Endothelial cell of hepatic sinusoid (primary cell): ENCODE measurements around the gene CARD11.
"Not testable (repeated sequence)": the region's sequence is repeated elsewhere in the genome, so short reads cannot be mapped to it uniquely, and the experiment has no call there.

Experiments
- in situ Hi-C: cut with HindIII; loops from 2 replicates; pipeline ENCODE4 v1.10.0; 2017; ENCODE audit warnings: low sequenced_read_pairs

Gene CARD11

GRCh38 chr7:2920480-2920879, 123.2 kb downstream of the CARD11 start:
- in situ Hi-C loops, result not testable (repeated sequence)

GRCh38 chr7:2920041-2920440, 123.6 kb downstream of the CARD11 start:
- in situ Hi-C loops, result no loop called here

DNA sequence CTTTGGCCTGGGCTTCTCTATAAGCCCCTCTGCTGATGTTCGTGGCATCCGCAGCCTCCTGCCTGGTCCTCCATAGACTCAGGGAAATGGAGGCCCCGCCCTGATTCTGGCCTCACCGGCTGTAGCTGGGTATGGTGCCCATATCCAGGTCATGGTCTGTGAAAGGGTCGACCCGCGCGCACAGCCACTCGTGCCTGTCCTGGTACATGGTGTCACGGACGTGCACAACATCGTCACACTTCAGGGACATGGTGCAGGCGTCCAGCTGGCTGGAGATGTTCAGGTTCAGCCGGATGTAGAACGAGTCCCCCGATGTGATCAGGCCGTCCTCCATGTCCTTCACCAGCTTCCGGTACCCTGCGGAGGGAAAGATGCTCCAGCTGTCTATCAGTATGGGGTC, 124.4 kb downstream of the CARD11 start:
- in situ Hi-C loops, result no loop called here

- in situ Hi-C loops, result no loop called here
These were observed 125.3 kb downstream of the CARD11 start for GRCh38 chr7:2918406-2918805.

- in situ Hi-C loops, result no loop called here
These were observed 128.6 kb downstream of the CARD11 start for GRCh38 chr7:2915023-2915422.

GRCh38 chr7:2913760-2914387, 129.8 kb downstream of the CARD11 start:
- in situ Hi-C loops, result no loop called here

- in situ Hi-C loops, result no loop called here
These were observed 130.8 kb downstream of the CARD11 start for GRCh38 chr7:2912684-2913439.

- in situ Hi-C loops, result no loop called here
These were observed 132.2 kb downstream of the CARD11 start for GRCh38 chr7:2911466-2911865.

- in situ Hi-C loops, result no loop called here
These were observed 134.1 kb downstream of the CARD11 start for GRCh38 chr7:2909471-2910039.

DNA sequence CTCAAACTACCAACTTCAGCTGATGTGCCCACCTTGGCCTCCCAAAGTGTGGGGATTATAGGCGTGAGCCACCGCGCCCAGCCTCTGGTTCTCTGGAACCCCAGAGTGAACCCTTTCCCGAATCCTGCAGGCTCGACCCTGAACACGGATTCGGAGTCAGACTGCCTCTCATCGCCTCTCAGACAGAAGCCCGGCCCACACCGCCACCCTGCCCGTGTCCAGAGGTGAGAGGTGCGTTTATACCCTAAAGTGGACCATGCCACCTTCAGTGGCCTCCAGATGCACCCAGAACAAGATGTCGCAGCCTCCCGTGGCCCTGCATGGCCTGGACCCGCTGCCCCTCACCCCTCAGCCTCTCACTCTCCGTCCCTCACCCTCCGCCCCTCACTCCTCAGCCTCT, 134.6 kb downstream of the CARD11 start:
- in situ Hi-C loops, result no loop called here

DNA sequence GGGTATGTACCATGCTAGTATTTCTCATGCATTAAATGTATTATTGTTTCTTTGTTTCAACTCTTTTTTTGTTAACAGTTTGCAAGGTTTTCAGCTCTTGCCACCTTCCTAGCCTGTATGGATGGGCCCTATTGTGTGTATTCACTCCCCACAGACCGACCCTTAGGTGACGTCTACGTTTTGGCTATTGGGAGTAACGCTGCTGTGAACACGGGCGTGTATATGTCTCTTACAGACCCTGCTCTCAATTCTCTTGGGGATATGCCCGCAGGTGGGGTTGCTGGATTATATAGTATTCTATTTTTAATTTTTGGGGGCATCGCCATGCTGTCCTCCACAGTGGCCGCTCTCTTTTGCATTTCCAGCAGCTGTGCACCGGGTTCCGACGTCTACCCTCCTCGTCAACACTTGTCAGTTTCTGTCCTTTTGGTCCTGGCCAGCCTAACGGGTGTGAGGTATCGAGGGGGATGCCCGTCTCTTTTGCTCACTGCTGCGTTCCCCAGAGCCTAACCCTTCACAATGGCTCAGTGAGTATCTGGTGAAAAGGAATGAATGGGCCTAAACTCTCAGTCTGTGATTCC, 135.5 kb downstream of the CARD11 start:
- in situ Hi-C loops, result no loop called here

- in situ Hi-C loops, result no loop called here
These were observed 137.3 kb downstream of the CARD11 start for GRCh38 chr7:2906197-2906931.

- in situ Hi-C loops, result no loop called here
These were observed 138.2 kb downstream of the CARD11 start for GRCh38 chr7:2905500-2905899.

DNA sequence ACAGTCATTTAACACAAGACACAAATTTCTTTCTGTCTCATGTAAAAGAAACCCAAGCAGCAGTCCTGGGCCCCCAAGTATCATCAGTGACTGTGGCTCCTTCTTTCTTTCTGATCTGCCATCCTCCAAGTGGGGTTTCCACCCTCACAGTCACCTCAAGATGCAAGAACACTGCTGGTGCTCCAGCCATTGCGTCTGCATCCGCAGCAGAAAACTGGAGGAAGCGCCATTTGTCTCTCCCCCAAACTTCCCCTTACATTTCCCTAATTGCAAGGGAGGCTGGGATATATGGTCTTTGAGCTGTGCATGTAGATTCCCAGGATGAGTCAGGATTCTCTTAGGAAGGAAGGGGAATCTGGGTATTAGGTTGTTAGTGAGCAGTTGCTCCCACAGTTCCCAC, 138.6 kb downstream of the CARD11 start:
- in situ Hi-C loops, result no loop called here

DNA sequence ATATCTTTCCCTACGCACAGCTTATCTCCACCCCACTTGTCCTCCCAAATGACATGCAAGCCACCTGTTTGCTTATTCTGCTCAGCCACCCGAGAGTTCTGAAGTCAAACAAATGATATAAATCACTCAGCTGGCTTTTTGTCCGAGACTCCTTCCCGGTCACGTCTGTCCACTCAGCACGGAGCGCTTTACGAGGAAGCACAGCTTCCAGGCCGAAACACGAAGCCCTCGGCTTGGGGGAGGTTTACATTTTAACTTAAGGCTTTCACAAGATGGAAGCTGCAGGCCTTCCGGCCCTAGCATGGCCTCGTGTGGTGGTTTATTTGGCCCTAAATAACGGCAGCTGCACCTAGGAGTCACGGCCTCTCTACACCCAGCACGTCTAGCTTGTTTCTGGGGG, 139.5 kb downstream of the CARD11 start:
- in situ Hi-C loops, result no loop called here

DNA sequence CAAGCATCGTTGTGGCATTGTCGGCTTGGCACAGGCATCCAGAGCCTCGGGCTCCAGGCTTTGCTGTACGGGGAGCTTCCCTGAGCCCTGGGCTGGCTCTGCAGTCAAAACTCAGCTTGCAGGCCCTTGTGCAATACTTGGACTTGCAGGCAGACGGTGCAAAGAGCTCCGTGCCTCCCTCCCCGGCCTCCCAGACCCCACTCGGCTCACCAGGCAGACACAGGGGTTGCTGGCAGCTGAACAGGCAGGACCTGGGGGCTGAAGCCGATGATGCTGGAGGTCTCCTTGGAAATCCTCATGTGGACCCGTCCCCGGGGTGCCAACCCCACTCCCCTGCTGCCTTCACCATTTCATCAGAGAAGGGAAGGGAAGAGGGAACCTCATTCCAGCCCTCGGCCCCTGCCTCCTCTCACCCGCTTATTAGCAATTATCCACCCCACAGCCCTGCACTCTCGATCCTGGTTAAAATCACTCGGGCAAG, 139.9 kb downstream of the CARD11 start:
- in situ Hi-C loops, result no loop called here

DNA sequence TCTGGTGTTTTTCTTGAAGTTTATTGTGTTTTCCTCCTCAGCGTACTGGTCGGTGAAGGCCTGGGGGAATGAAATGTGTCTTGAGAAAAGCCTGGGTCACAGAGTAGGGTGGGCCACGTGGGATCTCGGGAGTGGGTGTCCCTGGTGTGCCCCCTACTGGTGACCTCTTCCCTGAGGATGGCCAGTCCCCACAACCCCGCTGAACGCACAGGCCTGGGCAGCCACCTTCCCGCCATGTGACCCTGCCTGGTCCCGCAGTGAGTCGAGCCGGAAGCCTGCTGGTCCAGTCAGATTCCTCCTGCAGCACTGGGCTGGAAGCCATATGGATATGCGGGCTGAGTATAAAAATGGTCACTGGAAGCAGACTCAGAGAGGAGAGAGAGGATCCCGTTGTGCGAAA, 146.6 kb downstream of the CARD11 start:
- in situ Hi-C loops, result no loop called here

DNA sequence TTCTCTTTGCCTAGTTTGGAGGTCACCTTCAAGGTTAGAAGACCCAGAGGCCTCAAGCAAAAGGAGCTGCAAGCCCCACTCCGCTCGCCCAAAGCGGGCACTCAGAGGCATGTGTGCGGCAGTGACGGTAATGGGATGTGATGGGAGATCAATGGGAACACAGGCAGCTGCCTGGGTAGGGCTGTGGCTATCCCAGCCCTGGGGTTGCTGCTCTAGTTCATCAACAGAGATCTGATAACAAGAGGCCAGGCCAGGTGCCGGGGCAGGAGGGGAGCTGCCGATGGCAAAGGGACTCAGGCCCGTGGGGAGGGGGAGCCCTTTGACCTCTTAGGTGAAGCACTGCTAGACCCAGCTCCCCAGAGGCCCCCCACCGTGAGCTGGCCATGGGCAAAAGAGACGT, 147.5 kb downstream of the CARD11 start:
- in situ Hi-C loops, result no loop called here

DNA sequence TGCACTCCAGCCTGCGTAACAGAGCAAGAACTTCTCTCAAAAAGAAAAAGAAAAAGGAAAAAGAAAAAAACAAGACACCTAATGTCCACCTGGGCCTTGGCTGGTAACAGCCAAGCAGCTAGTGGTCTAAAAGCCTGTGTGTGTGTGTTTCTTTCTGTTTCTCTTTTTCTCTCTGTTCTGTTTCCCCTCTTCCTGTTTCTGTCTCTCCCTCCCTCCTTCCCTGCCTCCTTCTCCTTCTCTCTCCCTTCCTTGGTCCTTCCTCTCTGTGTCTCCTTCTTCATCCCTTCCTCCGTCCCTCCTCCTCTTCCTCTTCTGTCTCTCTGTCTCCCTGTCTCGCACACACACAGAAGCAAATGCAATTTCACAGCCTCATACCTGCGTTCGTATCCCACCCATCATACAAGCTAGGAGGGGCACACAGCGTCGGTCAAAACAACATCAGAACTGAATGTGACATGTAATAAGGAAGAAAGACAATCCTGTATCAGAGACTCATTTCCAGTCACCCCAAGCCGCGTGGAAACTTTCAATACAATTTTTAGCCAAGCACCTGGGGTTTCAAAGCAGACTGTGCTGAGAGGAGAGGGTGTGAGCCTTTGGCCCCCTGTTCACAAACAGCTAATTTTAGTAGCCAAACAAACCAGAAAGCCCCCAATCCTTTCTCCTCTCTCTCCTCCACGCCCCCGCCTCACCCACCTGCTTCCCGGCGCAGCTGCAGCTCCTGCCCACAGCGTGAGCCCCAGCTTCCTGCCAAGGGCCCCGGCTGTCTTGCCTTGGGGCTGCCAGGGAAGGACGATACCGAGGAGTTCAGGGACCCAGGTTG, 149.3 kb downstream of the CARD11 start:
- in situ Hi-C loops, result no loop called here

GRCh38 chr7:2893411-2893861, 150.2 kb downstream of the CARD11 start:
- in situ Hi-C loops, result no loop called here
